ENCODE measurements around the gene GPX7.

GPX7 gene

GRCh38 chr1:52631759-52632331, 29.7 kb downstream of the GPX7 start:
- DNase-seq = no peak

GRCh38 chr1:52632732-52633290, 30.6 kb downstream of the GPX7 start, which contains the start of gene SHISAL2A:
Gene SHISAL2A, plus strand, starts transcription at chr1:52633168. Its CDS starts 326 bp downstream, at chr1:52633494.
- peak; percentile 28 to 78 (median 62) for DNase-seq

GRCh38 chr1:52633291-52633754, 31.2 kb downstream of the GPX7 start:
- peak in 2 of 6 experiments; percentile 18 to 46 for DNase-seq

GRCh38 chr1:52634111-52634510, 31.9 kb downstream of the GPX7 start:
- no peak for DNase-seq

GRCh38 chr1:52635321-52636089, 33.3 kb downstream of the GPX7 start:
- no peak for DNase-seq

- DNase-seq = peak; percentile 34 to 91 (median 72)
Observed at GRCh38 chr1:52636721-52637695, 34.8 kb downstream of the GPX7 start.

GRCh38 chr1:52637946-52638345, 35.8 kb downstream of the GPX7 start:
- DNase-seq = no peak

- no peak for DNase-seq
Observed at GRCh38 chr1:52640697-52641096, 38.5 kb downstream of the GPX7 start.

- no peak for DNase-seq
Observed at GRCh38 chr1:52641307-52641706, 39.1 kb downstream of the GPX7 start.

GRCh38 chr1:52645261-52645660, 43.1 kb downstream of the GPX7 start:
- DNase-seq = no peak

GRCh38 chr1:52651904-52652303, 49.7 kb downstream of the GPX7 start:
- no peak for DNase-seq

- no peak for DNase-seq
Observed at GRCh38 chr1:52653207-52653849, 51.2 kb downstream of the GPX7 start.

- DNase-seq = no peak
Observed at GRCh38 chr1:52654063-52654462, 51.9 kb downstream of the GPX7 start.

GRCh38 chr1:52657702-52658101, 55.5 kb downstream of the GPX7 start:
- DNase-seq = no peak

Data from stimulated activated naive CD4-positive, alpha-beta T cell (primary cell).